HG03064 (cell line): ENCODE data around the gene ME3.

ENCODE experiments used
- ATAC-seq: cut with Tn5 transposase; IDR thresholded peaks from one replicate; pipeline ENCODE4 v1.9.1; 2021; ENCODE audit warnings: low read depth; ENCODE audit not compliant: unreplicated experiment

ME3 gene

DNA sequence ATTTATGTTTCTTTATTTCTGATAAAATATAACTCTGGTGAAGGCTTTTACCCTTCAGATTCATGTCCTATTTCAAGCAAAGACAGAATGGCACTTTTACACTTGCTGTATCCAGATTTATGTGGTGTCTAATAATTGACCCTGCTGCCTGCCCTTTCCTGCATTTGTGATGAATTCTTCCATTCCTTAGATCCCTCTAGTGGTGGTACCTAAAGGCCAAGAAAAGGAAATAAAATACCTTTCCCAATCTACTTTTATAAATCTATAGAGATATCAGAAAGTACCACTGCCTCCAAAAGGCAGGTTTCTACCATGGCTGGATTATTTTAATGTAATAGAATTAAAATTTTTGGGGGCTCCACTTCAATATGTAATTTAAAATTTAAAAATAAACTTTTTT lies 263.6 kb downstream of the ME3 start:
- no peak for ATAC-seq

DNA sequence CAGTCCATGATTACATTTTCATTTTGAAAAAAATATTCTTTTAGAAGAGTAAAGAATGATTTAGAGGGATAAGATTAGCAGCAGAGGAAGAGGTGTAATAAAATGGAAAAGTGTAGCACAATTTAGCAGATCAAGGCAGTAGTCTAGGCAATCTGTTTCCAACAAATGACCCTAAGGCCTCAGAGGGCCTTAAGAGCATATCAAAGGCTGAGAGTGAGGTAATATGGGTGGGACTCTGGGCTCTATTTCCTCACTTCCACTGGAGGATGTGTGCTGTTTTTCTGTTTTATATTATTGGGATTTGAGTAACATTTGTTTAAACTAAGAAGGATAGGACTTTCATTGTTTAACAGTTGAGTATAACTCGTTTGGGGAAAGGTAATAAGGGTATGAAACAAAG lies 269.0 kb downstream of the ME3 start:
- ATAC-seq = no peak

DNA sequence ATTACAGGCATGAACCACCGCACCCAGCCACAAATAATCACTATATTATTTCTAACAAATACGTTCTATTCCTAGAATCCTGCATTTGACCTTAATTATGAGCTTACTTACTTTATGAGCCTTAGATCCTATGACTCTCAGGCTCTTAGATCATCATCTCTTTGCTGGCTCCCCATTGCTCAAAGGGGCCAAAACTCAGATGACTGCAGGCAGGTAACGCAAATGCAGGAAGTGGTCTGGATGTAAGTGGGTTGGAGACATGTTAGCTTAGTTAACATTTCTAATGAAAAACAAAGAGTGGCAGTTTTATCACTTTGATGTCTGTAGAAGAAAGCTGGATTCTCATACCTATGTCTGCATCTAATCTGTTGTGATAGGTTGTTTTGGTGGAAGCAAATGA lies 274.3 kb downstream of the ME3 start:
- ATAC-seq = no peak

DNA sequence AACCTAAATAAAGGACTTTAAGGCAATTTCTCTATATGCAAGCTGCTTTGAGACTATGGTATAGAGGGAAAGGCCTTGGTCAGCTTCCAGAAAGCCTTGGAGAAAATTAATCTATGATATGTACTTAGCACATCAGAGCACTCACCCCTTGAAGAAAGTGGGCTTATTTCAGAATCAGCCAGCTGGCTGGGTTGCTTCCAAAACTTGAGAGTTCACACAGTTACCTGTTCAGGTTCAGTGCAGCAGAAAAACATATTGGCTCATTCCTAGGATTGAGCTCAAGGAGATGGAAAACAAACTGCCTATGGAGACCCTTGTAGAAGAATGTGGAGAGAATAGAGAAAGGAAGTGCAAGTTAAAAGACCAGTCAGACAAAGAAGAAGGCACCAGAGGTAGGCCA lies 275.1 kb downstream of the ME3 start:
- no peak for ATAC-seq

DNA sequence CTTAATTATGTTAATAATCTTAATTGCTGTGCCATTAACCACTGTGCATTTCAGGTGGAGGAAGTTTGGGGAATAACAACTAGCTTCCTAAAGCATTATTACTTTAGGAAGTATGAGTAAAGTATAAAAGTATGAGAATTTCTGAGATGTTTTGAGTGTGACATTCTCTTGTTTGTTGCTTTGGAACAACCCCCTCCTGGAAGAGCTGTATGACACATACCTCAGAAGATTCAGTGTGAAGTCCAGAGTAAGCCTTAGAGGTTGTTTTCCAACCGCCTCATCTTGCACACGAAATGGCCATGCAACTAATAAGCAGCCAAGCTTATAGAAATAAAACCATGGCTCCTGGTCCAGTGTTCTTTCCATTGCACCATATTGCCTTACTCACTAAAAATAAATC lies 276.0 kb downstream of the ME3 start:
- no peak for ATAC-seq

DNA sequence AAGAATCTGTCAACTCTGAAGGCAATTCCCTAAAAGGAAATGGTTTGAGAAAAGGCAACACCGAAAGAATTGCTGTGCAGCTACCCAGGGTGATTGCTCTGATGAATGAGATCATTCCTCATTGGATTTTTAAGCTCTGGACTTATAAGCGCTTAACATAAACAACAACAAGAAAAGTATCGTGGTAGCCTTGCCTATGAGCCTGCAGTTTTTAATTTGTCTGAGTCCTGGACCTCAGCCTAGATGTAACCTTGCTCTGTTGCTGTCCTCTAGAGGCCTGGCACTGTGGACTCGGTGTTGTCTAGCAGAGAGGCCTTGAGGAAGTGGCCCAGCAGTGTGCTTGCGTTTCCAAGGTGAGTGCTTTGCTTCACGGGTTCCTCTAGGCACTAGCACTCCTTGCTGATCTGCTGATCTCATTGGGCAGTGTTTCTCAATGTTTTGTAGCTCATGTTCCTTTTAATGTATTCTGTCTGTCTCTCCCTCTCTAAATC lies 277.3 kb downstream of the ME3 start:
- ATAC-seq = no peak
